Right cardiac atrium (tissue), 5 donors: Measurements from ENCODE around the gene NOL7. TPM values are rescaled to one million over a fixed set of nuclear protein-coding genes. Genes with fewer than 3 reads are reported as not detected.

Experiments
- ATAC-seq, 2 donors: fragments of 200-7000 bp; cut with Tn5 transposase; one replicate each; pipeline versions ENCODE4 v1.8.0 to v1.9.1; 2020; ENCODE audit warnings: moderate library complexity in 2 of 2, mild to moderate bottlenecking in 1 of 2
- DNase-seq, 3 donors: peaks; one replicate each; pipeline ENCODE4 v3.0.0-alpha.2; 2020
- H3K27ac ChIP-seq: one replicate; pipeline ENCODE4 v1.5.1; 2013; ENCODE audit warnings: mild to moderate bottlenecking, low read length, control low read depth, moderate library complexity
- H3K27me3 ChIP-seq: one replicate; pipeline ENCODE4 v1.6.1; 2013; ENCODE audit not compliant: control insufficient read depth, insufficient read depth
- H3K4me1 ChIP-seq: one replicate; pipeline ENCODE4 v1.6.1; 2013; ENCODE audit warnings: low read length; ENCODE audit not compliant: control insufficient read depth, insufficient read depth
- H3K4me3 ChIP-seq: one replicate; pipeline ENCODE4 v1.5.1; 2013; ENCODE audit warnings: low read length, control low read depth
- H3K9me3 ChIP-seq: one replicate; pipeline ENCODE4 v1.6.1; 2013; ENCODE audit warnings: low read length; ENCODE audit not compliant: control insufficient read depth
- WGBS: extraction: QIAGEN DNeasy Blood & Tissue Kit; methylation state at CpG from one replicate; pipeline ENCODE4 v1.1.7; 2013; 5-methylcytosine and 5-hydroxymethylcytosine counted together
- intact Hi-C, 4 donors: fragments of 100-400 bp; cut with DNase I; formaldehyde crosslinking; loops; one replicate each; pipeline versions ENCODE4 v1.11.0 to v1.14.0; 2022 to 2023
- polyA plus RNA-seq: library from polyadenylated mRNA; stranded (reverse); fragments of 200-250 nt; gene quantifications from one replicate; pipeline ENCODE4 v1.2.3, GENCODE V29; 2013
- total RNA-seq, 4 donors: library from RNA; stranded (reverse); fragmentation: NEBNext Ultra II Directional; extraction: Animal tissue kit (Norgen Biotek cat#: 25700); gene quantifications; one replicate each; pipeline ENCODE4 v1.2.1, GENCODE V29; 2021
- donor health status: healthy with polysubstance abuse.
- donor health status: DM: no; HTN: yes; CAD: no.
- donor health status: DM: no; HTN: no; CAD: no.
- donor health status: DM: no; HTN: yes; CAD: no; lungs with severe emphysema.
- donor health status: DM: yes; HTN: yes; CAD: no.

NOL7 gene
- total and polyA plus RNA-seq, 5 donors, result 44.7 to 65.2 (median 52.8) TPM

DNA sequence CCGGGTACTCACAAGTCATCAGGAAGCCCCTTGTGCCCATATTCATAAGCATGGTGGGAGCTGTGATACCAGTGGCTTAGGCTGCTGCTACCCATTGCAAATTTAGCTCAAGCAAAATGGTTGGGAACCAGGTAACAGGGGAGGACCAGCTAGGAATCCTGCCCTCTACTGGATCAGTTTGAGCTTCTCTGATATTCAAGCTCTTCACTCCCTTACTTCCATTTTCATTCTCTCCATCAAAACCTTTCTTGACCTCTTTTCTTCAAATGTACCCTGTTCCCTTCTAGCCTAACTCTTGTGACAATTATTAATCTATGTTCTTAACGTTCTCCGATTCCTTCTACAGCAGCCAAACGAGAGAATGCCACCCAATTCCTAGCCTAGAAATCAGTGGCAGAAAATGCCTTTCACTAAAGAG, 9.7 kb downstream of the NOL7 start:
- ATAC-seq, result peak in 1 of 2 donors; percentile 47
- Histone ChIP-seq H3K4me3 (no peak overlapping the region), H3K27ac (no peak overlapping the region), H3K4me1 (no peaks in the 10 kb centered on the region), H3K9me3 (no peaks in the 10 kb centered on the region), H3K27me3 (no peaks in the 10 kb centered on the region)
- intact Hi-C loops, result loop anchor here in 1 of 4 donors (10.0 kb wide), 1 partner anchor 80 kb away; no protein-coding TSS in a partner anchor
- 69% methylated on average over 4 of the region's 4 CpGs for WGBS
- DNase-seq, result no peak

DNA sequence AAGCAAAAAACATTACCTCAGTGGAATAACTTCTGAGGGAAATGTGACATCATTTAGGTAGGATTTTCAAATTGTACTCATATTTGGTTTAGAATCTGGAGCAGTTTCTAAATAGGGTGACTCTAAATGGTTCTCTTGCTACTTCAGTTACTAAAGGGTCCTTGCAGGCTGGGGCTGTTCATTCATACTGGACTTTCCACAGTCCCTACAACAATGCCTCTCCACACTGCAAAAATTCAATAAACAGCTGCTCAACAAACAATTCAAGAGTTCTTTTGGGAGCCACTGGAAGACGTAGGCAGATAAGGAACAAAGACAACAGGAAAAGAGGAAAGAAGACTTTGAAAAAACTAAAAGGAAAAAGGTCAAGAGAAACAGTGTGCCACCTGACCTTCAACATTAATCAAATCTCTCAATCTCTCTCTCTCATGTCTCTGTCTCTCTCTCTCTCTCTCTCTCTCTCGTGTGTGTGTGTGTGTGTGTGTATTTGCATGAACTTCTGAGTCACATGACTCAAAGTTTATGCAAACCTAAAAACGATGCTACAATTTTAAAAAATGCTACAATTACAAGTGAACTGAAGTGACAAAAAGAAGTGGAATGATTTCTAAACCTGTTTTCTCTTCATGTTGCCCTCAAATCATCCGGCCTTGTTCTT, 14.5 kb downstream of the NOL7 start:
- ATAC-seq, result no peak

DNA sequence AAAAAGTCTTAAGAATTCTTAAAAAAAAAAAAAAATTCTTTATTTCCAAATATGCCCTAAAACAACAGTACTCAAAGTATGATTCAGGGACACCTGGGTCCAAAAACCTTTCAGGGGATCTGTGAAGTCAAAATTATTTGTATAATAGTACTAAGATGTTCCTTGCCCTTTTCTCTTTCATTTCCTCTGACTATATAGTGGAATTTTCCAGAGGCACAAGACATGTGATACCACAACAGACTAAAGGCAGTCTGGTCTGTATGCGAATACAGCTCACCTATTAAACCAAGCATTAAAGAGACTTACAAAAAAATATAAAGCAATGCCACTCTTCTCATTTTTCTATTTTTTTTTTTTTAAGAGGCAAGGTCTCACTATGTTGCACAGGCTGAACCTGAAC, 15.4 kb downstream of the NOL7 start:
- H3K27ac ChIP-seq, result no peak overlapping the region
- ATAC-seq (peak in 1 of 2 donors; percentile 43), DNase-seq (no peak)
- no peaks in the 10 kb centered on the region for H3K9me3 ChIP-seq
- intact Hi-C loops, result loop anchor here in 1 of 4 donors (10.0 kb wide), 1 partner anchor 74 kb away; no protein-coding TSS in a partner anchor
- 92% methylated on average over 1 of the region's 1 CpG for WGBS
- no peaks in the 10 kb centered on the region for H3K4me1 ChIP-seq
- H3K27me3 ChIP-seq, result no peaks in the 10 kb centered on the region
- no peak overlapping the region for H3K4me3 ChIP-seq

More for the DNA sequence above, 14.5 kb downstream of the NOL7 start:
- DNase-seq, result no peak
- Histone ChIP-seq H3K27me3 (no peaks in the 10 kb centered on the region), H3K4me1 (no peaks in the 10 kb centered on the region), H3K9me3 (no peaks in the 10 kb centered on the region), H3K27ac (no peak overlapping the region), H3K4me3 (no peak overlapping the region)
- intact Hi-C loops, result loop anchor here in 2 of 4 donors (10.0 kb wide), 1 partner anchor 75 kb away; no protein-coding TSS in a partner anchor
- WGBS, result 56% methylated on average over 4 of the region's 4 CpGs

DNA sequence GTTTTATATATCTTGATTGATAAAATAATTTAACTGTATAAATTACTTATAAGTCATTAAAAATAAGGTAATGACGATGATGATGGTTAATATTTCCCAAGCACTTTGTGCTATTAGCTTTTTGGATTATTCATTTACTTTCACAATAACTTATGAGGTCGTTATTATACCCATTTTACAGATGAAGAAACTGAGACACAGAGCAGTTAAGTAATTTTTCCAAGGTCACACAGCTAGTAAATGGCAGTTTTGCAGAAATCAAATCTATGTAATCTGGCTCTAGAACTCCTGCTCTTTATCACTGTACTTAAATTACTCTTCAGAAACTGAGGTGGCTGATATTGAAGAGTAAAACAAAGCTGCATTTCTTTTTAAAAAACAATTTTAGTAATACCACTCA, 18.2 kb downstream of the NOL7 start:
- no peak overlapping the region for H3K27ac ChIP-seq
- intact Hi-C loops, result loop anchor here in 1 of 4 donors (10.0 kb wide), 1 partner anchor 71 kb away; no protein-coding TSS in a partner anchor
- H3K4me3 ChIP-seq, result no peak overlapping the region
- WGBS, result 96% methylated on average over 2 of the region's 2 CpGs
- ATAC-seq (no peak), DNase-seq (no peak)
- no peaks in the 10 kb centered on the region for H3K4me1 ChIP-seq
- no peaks in the 10 kb centered on the region for H3K9me3 ChIP-seq
- no peaks in the 10 kb centered on the region for H3K27me3 ChIP-seq

DNA sequence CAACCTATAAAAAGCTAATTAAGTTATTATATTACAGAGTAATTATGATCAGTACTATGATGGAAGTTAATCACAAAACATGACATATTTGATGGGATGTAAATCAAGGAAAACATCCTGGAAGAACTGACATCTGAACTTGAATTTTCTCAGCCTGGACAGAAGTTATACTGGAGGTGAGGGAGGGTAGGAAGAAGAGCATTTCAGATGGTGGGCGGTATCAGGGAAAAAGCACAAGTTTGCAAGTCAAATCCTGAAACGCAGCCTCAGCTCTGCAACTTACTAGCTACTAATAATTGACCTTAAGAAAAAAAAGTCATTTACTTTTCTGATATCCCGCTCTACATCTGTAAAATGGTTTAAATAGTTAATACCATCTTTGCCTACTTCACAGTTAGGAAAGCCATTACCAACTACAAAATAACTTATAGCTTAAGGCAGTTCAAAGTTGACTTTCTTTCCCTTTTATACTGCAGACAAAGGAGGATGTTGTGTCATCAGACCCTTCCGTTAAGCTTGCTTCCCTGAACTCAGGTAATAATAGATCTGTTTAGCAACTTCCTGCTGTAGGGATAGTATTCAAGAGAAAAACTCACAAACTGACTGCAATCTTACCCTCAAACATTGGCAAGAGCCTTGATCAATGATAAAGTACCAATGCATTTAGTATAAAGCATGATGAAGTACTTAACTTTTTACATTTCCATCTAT, 21.0 kb downstream of the NOL7 start:
- no peak for DNase-seq
- Histone ChIP-seq H3K27me3 (no peaks in the 10 kb centered on the region), H3K4me1 (no peaks in the 10 kb centered on the region), H3K27ac (no peak overlapping the region), H3K4me3 (no peak overlapping the region), H3K9me3 (no peaks in the 10 kb centered on the region)
- intact Hi-C loops, result loop anchor here in 1 of 4 donors (10.0 kb wide), 1 partner anchor 69 kb away; no protein-coding TSS in a partner anchor
- 71% methylated on average over 4 of the region's 4 CpGs for WGBS
- ATAC-seq, result no peak

DNA sequence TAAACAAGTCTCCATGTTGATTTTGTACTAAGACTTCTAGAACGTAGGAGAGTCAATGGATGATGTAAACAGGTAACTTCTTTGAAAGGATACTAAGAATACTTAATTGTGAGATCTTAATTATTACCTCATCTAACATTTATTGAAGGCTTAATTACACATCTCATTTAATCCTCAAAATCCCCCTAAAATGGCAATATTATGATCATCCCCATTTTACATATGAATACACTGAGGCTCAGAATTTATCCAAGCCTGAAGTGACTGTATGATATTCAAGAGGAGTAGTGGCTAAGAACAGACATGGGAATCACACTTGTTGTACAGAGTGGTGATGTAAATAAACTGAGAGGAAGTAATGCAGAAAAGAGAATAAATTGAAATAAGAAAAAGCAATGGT, 22.9 kb downstream of the NOL7 start:
- Histone ChIP-seq H3K27ac (no peak overlapping the region), H3K27me3 (no peaks in the 10 kb centered on the region), H3K4me3 (no peak overlapping the region), H3K4me1 (no peaks in the 10 kb centered on the region), H3K9me3 (no peaks in the 10 kb centered on the region)
- DNase-seq (no peak), ATAC-seq (no peak)
- intact Hi-C loops, result loop anchor here in 1 of 4 donors (10.0 kb wide), 1 partner anchor 67 kb away; no protein-coding TSS in a partner anchor
- 94% methylated on average over 1 of the region's 1 CpG for WGBS

DNA sequence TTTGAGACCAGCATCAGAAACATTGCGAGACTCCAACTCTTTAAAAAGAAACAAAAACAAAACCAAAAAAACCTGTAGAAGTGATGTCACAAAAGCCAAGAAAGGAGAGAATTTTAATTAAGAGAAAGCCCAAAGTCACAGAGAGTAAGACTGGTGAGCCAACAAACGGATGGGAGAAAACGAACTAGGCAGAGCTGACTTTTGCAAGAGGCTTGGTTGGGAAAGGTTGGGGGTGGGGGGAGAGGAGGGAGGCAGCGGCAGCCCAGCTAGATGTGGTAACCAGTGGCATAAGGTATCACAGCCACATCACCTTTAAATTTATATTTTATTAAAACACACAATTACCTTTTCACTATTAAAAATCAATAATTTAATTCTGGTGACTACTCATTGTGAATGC, 23.5 kb downstream of the NOL7 start:
- Histone ChIP-seq H3K27me3 (no peaks in the 10 kb centered on the region), H3K27ac (no peak overlapping the region), H3K9me3 (no peaks in the 10 kb centered on the region), H3K4me3 (no peak overlapping the region), H3K4me1 (no peaks in the 10 kb centered on the region)
- ATAC-seq (no peak), DNase-seq (no peak)
- intact Hi-C loops, result loop anchor here in 1 of 4 donors (10.0 kb wide), 1 partner anchor 66 kb away; no protein-coding TSS in a partner anchor
- WGBS, result 87% methylated on average over 4 of the region's 4 CpGs

DNA sequence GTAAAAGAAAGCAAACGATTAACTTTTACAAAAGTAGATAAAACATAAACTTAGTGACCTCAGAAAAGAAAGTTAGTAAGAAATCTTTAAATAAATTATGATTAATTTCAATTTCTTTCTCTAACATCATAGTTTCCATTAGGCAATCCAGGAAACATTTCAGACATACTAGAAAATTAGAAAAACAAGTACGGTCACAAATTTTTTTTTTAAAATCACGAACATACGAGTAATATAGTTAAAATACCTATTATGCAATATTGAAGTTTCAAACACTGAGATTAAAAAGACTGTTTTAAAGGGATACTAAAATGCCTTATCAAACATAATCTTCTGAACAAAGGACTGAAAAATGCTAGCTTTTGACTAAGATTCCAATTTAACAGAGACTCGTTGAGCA, 26.2 kb downstream of the NOL7 start:
- no peak overlapping the region for H3K27ac ChIP-seq
- H3K4me3 ChIP-seq, result no peak overlapping the region
- no peaks in the 10 kb centered on the region for H3K9me3 ChIP-seq
- intact Hi-C loops, result no loop called here
- no peaks in the 10 kb centered on the region for H3K27me3 ChIP-seq
- WGBS, result 70% methylated on average over 5 of the region's 5 CpGs
- H3K4me1 ChIP-seq, result no peaks in the 10 kb centered on the region
- DNase-seq (no peak), ATAC-seq (no peak)

DNA sequence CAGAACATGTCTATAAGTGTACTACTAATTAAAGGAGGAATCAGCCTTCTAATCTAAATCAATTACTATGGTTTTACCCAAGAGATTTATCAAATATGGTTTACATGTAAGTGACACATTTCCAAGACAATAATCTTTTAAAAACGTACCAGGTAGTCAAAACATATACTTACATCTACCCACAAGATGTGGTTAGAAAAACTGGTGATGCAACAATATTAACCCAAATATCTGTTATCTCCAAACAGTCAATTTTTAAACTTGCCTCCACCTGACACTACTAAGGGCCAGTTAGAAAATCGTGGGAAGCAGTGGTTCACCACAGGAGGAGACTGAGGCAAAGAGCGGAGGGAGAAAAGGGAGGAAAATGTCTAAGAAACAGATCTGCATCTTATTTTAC, 28.0 kb downstream of the NOL7 start:
- intact Hi-C loops, result no loop called here
- Histone ChIP-seq H3K4me1 (no peaks in the 10 kb centered on the region), H3K9me3 (no peaks in the 10 kb centered on the region), H3K27ac (no peak overlapping the region), H3K4me3 (no peak overlapping the region), H3K27me3 (no peaks in the 10 kb centered on the region)
- 94% methylated on average over 3 of the region's 3 CpGs for WGBS
- ATAC-seq (no peak), DNase-seq (no peak)

DNA sequence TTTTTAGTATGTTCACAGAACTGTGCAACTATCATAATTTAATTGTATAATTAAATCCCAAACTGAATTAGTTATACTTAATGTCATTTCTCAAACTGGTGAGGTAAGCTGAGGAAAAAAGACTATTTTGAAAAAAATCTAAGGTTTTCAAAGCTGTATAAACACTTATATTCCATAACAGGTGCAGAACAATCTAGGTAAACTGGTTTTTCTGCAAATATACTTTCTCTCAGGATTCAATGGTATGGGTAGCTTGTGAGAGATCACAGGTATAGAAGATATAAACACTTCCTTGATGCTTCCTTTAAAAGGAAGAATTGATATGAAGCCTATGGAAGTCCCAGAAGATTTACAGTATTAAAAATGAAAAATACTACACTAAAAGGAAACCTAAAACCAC, 33.7 kb downstream of the NOL7 start:
- H3K4me1 ChIP-seq, result no peaks in the 10 kb centered on the region
- ATAC-seq (no peak), DNase-seq (no peak)
- no peaks in the 10 kb centered on the region for H3K27me3 ChIP-seq
- no peaks in the 10 kb centered on the region for H3K9me3 ChIP-seq
- intact Hi-C loops, result no loop called here
- no peak overlapping the region for H3K27ac ChIP-seq
- H3K4me3 ChIP-seq, result no peak overlapping the region

DNA sequence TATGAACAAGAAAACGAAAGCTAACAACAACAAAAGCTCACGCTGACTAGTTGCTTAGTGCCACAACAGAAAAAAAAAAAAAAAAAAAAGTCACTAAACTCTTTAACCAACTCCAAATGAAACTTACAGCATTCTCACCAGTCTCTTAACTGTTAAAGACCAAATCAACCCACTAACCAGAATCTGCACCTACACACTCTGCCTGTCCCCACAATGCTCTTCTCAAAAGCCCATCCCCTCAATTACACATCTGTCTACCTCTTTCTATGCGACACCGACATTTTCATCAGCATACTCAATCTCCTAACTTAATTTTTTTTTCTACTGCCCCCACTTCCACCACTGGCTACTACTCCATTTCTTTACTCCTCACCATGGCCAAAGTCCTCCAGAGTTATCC, 34.3 kb downstream of the NOL7 start:
- Histone ChIP-seq H3K9me3 (no peaks in the 10 kb centered on the region), H3K4me3 (no peak overlapping the region), H3K4me1 (no peaks in the 10 kb centered on the region), H3K27me3 (no peaks in the 10 kb centered on the region), H3K27ac (no peak overlapping the region)
- intact Hi-C loops, result no loop called here
- no peak for DNase-seq
- no peak for ATAC-seq
- WGBS, result 97% methylated on average over 4 of the region's 4 CpGs
